GM21529 (cell line): Measurements from ENCODE around the gene EZH2.

Experiments used
- ATAC-seq: cut with Tn5 transposase; IDR thresholded peaks from one replicate; pipeline ENCODE4 v1.9.1; 2021; ENCODE audit not compliant: unreplicated experiment

EZH2 gene

DNA sequence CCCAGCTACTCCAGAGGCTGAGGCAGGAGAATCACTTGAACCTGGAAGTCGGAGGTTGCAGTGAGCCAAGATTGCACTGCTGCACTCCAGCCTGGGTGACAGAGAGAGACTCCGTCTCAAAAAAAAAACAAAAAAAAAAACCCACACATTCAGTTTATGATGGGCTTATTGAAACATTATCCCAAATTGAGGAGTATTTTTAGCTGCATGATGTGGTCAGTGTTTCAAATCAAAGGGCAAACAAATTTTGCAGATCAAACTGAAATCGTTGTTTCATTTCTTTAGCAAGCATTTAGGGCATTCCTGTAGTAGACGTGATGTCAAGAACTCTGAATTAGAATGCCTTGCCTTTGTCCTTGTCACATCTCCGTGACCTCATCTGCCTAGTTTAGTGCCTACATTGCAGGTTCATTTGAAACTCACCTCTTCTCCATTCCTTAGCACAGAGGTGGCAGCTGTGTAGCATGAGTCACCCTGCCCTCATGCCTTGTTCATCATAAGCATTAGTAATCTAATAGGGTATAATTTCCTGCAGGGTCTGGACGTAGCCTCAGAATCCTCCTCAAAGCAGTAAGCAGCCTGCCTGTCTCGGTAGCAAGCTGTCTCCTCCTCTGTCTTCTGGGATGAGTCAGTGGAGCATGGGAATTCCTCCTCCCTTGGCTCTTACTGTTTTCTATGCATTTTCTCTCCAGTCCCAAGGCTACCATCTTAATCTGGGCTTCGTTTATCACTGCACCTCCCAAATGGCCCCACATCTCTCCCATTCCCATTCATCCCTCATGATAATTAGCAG is 111.6 kb downstream of the EZH2 start:
- no peak for ATAC-seq

DNA sequence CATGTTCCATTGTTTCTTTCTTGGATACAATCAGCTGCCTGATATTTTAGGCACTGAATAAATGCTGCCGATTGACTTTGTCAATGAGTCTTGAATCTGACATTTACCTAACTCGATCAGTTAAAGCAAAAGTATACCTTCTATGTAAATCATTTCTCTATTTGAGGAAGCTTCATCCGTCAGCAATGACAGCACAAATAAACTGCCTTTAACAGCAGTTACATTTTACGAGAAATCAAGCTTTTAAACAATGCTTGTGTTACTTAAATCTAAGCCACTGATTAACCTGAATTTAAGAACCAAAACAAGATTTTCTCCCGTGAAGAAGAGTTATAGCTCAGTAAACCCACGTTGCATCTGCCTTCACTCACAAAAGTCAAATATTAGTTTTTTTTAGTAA is 114.1 kb downstream of the EZH2 start:
- no peak for ATAC-seq

DNA sequence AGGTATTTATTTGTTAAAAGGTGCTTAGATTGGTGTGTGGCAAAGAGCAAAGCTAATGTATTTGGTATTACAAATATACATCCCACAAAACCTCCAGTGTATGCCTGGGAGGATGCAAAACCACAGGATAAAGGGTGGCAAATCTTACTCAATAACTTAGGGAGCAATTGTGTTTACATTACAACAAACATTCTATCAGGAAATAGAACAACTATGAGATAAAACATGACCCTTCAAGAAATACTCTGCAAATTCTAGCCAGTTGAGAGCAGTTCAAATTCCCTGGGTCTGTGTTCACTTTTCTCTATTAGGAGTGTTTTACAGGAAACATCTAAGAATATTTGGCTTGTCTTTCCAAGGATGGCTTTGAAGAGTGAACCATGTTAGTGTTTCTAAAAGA is 120.5 kb downstream of the EZH2 start:
- ATAC-seq, result no peak

DNA sequence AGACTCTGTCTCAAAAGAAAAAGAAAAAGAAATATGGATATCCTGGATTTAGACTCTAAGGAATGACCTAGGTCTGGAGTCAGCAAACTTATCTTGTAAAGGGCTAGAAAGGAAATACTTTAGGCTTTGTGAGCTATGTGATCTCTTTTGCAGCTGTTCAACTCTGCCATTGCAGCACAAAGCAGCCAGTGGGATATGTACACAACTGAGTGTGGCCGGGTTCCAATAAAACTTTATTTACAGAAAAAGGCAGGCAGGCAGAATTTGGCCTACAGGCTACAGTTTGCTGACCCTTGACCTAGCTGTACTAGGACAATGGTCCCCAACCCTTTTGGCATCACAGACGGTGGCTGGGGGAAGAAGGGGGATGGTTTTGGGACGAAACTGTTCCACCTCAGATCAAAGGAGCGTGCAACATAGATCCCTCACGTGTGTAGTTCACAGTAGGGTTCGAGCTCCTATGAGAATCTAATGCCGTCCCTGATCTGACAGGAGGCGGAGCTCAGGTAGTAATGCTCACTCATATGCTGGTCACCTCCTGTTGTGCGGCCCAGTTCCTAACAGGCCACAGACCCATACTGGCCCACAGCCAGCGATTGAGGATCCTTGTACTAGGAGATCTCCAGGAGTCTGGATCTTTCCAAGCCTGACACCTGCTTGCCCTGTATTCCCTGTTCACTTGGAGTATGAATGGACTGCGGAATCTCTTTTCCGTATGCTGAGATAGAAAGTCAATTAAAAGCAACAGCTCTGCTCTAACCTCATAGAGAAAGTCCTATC is 122.4 kb downstream of the EZH2 start:
- ATAC-seq, result no peak
